ENCODE data around the gene CCDC83.

The CCDC83 gene

DNA sequence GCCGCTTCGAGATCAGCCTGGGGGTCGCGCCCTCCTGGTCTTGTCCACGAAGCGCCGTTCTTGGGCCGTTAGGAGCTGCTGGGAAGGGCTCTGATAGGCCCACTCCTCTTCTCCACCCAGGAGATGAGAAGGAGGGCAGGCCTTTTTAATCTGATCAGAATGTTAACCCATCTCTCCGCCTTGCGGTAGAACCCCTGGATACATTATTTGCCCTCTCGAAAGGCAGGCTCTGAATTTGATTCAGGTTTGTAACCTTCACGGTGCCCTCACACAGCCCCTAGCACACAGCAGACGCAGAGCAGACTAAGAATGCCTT, at the start of gene CCDC83:
Gene CCDC83 (plus strand): TSS at position 43 of the 316 bp plus-strand sequence. CDS start 9,741 bp downstream, outside the sequence.
- DNase-seq: peak in 3 of 56 donors; percentile 16 to 34 (median 22)

DNA sequence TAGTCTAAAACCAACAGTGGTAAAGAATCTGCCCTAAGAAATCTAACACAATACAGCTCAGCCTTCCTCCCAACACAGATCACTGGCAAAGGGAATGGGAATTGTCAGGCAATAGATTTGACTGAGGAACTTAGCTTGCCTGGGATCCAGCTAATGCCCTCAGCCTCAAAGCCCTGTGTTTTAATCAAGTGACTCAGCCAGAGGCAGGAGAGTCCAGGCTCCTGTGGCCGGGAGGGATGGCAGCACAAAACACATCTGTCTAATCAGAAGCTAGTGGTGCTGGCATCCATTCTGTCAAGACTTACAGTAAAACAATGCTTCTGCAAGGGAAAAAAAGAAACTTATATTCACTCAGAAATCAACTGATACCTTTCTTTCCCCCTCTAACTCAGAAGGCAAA, 49.8 kb upstream of the CCDC83 start:
- DNase-seq: no peak

- DNase-seq: no peak
Measured at GRCh38 chr11:85806016-85806415, 49.2 kb upstream of the CCDC83 start.

DNA sequence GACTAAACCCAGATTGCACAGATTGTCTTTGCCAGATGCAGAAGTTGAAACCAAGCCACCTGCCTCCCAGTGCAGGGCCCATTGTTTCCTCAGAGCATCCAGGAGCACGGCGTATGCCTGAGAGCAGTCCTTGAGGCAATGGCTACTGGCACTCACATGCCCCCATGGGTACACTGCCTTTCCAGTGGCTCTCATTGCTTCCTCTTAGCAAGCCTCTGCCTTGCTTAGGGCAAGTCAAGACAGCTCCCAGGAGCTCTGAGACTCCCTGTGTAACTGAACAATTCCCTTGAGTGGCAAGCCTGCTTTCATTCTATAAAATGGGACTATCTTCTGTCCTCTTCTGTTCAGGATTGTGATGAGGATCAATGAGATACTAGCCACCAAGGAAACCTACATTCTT, 48.3 kb upstream of the CCDC83 start:
- DNase-seq: no peak

DNA sequence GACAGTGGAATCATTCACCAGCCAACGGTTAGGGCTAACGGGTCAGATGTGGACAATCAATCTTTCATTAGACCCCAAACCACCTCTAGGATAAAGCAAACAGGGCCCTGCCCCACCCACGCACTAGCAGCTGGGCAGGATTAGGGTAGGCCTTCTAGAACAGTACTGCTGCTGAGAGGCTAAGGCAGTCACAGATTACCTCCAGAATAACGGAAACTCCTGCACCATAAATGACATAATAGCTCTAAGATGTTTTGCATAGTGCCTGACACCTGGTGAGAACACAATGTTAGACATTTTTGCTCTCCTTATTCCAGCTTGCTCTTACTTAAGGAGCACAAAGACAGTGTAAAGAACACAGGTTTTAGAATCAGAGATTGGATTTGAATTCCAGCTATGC, 46.0 kb upstream of the CCDC83 start:
- no peak for DNase-seq

DNA sequence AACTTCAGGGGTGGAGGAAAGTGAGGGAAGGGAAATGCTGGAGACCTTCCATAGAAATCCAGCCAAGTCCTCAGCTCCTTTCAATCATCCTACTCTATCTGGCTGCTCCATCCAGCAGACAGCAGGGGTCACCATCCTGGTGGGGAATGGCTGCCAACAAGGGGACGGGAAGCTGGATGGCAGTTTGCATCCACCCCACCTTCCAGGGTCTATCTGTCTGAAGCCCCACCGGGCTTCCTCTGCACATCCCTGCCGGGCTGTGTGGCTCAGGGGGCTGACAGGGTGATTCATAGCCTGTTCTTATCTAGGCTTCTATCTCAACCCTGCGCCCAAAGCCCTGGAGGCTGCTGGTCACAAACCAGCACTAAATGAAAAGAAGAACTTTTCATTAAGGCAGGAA, 45.3 kb upstream of the CCDC83 start:
- peak in 16 of 56 donors; percentile 2 to 28 (median 16) for DNase-seq

DNA sequence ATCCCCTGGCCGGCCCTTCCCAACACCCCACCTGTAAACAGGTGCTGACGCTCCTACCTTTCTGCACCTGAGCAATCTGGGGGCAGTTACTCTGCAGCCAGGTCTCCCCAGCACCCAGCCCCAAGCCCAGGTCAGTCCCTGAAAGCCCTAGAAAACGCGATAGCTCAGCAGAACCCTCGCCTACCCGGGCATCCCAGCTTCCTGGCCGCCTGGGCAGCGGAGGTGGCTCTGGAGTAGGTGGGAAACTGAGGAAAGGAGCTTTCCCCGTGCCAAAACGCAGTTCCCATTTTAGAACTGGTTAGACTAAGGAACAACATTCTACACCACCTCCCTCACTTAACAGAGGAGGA, 44.7 kb upstream of the CCDC83 start:
- peak in 3 of 56 donors; percentile 6 to 33 (median 16) for DNase-seq

GRCh38 chr11:85810871-85811611, 44.1 kb upstream of the CCDC83 start, which contains the start of gene SYTL2:
TSS of gene SYTL2 (minus strand) at chr11:85811141. CDS start at chr11:85757725, 53,416 bp downstream.
- peak in 50 of 56 donors; percentile 12 to 83 (median 58) for DNase-seq

DNA sequence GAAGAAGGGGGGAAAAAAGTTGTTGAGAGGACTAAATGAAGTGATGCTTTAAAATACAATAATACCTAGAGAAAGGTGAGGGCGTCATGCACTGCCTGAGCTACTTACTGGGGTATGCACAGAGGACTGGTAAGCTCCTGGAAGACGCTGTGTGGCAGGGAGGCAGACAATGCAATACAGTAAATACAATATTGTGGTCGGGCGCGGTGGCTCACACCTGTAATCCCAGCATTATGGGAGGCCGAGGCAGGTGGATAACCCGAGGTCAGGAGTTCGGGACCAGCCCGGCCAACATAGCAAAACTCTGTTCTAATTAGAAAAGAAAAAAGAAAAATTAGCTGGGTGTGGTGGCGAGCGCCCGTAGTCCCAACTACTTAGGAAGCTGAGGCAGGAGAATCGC, 43.6 kb upstream of the CCDC83 start:
- no peak for DNase-seq

- no peak for DNase-seq
Measured at GRCh38 chr11:85813721-85814120, 41.5 kb upstream of the CCDC83 start.

DNA sequence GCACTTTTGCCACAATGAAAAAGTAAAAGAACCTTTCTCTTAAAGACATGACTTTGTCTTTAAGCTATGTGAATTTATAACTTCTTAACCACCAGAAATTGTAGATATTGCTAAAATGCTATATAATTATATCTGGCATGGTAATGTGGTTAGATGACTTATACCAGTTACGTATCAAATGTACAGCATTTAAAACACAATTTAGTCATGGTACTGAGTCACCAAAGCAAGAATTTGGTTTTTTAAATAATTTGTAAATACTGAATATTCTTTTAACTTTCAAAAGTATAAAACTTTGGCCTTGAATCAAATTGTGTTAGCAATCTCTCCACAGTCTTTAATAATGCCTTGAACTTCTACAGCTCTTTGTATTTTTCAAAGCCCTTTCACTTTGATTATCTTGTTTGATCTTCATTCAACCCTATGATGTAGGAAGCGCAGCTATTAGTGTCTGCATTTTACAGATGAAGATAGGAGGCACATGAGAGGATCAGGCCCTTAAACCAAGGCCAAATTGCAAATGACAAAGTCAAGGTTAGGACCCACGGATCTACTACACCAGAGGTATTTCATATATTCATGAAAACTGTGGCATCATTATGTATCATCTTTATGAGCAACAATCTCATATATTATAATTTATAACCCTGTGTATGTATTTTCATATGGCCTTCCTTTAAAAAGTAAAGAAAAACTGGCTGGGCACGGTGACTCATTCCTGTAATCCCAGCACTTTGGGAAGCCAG, 39.8 kb upstream of the CCDC83 start:
- DNase-seq: no peak

DNA sequence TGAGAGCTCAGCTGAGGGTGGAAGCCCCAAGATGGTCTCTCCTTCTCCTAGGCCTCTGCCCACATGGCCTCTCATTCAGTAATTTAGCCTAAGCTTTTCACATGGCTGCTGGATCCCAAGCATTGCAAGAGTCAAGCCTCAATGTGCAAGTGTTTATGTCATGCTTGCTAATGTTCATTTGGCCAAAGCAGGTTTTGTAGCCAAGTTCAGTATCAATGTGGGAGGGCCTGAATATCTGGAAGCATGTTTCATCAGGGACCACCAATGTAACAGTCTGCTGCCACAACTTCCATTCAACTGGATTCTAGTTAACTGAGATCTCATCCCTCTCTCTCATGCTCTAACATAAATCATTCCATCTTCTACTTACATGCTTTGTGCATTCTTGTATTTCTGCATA, 35.7 kb upstream of the CCDC83 start:
- DNase-seq: no peak

DNA sequence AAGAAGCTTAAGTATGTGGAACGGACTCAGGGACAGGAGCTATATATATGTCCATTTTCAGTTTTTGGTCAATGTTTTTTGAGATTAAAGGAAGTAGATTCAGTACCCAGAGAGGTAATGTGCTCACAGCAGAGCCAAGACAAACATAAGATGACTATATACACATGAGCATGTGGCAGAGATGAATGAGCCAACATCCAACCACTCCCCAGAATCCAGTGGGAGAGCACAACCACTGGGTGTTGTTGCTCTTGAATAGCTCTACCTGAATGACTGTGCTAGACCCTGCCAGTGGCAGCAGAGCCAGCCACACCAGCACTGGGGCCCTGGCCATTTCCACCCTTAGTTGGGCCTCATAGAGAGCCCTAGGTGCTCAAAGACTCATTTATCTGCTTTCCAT, 33.5 kb upstream of the CCDC83 start:
- no peak for DNase-seq

DNA sequence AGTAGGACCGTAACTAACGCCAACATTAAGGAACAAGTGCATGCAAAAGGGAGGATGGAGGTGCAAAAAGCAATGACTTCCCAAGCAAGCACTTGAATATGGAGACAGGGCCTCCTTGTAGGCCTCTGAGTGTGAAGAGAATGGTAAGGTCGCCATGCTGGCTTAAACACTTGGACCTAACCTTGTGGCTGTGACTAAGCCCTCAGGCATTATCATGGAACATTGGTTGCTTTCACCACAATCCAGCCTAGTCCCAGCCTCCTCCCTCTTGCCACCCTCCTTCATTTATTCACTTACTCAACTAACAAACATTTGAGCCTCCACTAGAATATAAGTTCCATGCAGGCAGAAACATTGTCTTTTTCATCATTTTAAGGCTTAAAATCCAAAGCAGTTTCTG, 32.4 kb upstream of the CCDC83 start:
- DNase-seq: no peak

DNA sequence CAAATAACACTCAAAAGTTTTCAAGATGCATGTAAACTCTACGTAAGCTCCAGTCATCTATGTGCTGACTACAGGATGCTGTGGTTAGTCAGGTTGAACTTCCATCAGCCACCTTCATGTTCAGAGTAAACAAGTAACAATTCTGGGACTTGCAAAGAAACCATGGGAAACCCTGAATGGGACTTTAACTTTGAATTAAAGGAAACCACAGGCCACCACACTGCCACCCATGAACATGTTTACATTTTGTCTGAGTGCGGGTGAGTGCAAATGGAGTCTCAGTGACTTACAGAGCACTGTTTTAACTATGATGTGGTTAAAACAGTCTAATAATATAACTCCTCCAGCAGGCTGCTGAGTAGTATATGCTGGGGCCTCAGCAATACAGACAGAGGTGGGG, 31.4 kb upstream of the CCDC83 start:
- no peak for DNase-seq

DNA sequence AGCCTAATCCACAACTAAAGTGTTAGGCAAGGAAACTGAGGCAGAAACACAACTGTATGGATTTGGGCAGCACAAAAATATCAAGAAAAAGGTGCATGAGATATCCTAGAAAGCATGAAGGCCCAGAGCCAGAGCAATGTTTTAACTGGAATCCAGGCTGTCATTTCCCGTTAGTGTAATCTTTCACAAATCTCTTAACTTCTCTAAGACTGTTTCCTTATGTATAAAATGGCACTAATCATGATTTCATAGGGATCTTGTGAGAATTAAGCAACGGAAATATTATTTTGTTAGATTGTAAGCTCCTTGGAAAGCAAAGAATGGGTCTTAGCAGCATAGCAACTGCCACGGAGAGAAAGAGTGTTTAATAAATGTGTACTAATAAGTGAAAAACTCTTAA, 29.6 kb upstream of the CCDC83 start:
- DNase-seq: no peak

- DNase-seq: peak in 26 of 56 donors; percentile 2 to 44 (median 12)
Measured at GRCh38 chr11:85826116-85826855, 28.9 kb upstream of the CCDC83 start.

GRCh38 chr11:85827748-85828639, 27.2 kb upstream of the CCDC83 start:
- DNase-seq: no peak

- no peak for DNase-seq
Measured at GRCh38 chr11:85828640-85828978, 26.6 kb upstream of the CCDC83 start.

- DNase-seq: no peak
Measured at GRCh38 chr11:85829172-85829571, 26.0 kb upstream of the CCDC83 start.

GRCh38 chr11:85831050-85831449, 24.1 kb upstream of the CCDC83 start:
- DNase-seq: no peak
